Daoy (cell line): ENCODE measurements around the gene SLAMF1. TPM values are rescaled to one million over a fixed set of nuclear protein-coding genes. Genes with fewer than 3 reads are reported as not detected.
"Not testable (repeated sequence)": the region's sequence is repeated elsewhere in the genome, so short reads cannot be mapped to it uniquely, and the experiment has no call there.

Source experiments
- DNase-seq: peaks from one replicate; pipeline ENCODE4 v3.0.0-alpha.2; 2015; ENCODE audit warnings: low read depth
- total RNA-seq: library from RNA; depleted of rRNA; stranded (reverse); fragments of >200 nt; shearing (Covaris generic); gene quantifications from 2 replicates; pipeline ENCODE4 v1.2.3, GENCODE V29; 2014

Gene SLAMF1
- total RNA-seq, 1 experiment from 2014 or later: not detected

DNA sequence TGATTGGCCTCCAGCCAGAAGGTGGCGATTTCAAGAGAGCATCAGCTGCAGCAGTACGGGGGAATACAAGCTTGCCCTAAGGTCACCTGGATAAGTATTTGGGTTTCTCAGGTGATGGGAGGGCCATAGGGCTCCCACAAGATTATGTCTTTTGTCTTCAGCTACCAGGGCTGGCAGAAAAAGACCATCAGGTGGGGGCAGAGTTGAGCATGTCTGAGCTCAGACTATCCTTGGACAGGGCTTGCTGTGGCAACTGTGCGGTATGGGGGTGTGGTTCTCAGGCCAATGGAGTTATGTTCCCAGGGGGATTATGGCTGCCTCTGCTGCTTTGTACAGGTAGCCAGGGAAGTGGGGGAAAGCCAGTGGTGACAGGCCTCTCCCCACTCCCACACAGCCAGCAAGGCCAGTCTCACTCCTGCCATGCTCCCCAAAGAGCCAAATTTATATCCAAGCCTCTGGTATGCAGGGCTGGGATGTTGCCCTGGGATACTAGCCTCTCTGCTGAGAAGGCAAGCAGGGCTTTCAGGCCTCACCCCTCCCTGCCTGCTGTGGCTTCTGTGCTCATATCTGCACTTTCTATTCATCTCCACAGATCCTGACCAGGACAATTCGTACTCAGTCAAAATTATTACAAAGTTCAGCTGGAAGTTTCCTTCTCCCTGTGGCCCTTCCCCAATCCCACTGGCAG lies 40.9 kb downstream of the SLAMF1 start:
- no peak for DNase-seq

DNA sequence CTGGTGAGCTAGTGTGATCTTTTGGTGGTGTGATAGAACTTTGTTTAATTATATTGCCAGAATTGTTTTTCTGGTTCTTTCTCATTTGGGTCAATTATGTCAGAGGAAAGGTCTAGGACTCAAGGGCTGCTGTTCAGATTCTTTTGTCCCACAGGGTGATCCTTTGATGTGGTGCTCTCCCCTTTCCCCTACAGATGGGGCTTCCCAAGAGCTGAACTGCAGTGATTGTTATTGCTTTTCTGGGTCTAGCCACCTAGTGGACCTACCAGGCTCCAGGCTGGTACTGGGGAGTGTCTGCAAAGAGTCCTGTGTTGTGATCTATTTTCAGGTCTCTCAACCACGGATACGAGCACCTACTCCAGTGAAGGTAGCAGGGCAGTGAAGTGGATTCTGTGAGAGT lies 41.6 kb downstream of the SLAMF1 start:
- no peak for DNase-seq

DNA sequence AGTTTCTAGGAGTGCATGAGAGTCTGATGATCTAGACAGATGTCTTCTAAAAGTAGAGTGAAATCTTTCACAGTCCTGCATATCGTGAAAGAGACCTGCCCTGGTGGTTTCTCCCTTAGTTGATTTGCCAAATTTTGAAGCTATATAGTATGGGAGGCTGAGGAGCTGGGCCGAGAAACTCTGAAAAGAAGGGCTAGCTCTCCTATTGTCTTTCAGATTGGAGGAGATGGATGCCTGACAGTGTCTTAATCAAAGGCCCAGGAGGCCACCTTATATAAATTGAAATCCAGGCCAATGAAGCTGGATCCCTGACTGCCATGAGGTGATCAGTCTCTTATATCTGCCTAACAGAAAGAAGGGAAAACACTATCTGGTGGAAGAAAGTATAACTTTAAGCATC lies 49.1 kb downstream of the SLAMF1 start:
- DNase-seq: no peak

DNA sequence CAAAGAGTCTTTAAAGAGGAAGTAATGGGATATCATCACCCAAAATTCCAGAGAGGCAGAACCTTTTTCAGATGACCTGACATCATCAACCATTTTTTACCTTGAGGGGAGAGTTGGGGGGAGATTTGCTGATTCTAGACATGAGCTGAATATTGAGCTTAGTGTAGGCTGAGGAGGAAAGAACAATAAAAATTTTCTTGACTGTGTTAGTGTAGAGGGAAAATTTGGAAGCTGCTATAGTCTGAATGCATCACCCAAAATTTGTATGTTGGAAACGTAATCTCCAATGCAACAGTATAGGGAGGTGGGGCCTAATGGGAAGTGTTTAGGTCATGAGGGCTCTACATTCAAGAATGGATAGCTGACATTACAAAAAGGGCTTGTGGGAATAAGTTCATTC lies 49.8 kb downstream of the SLAMF1 start:
- no peak for DNase-seq

DNA sequence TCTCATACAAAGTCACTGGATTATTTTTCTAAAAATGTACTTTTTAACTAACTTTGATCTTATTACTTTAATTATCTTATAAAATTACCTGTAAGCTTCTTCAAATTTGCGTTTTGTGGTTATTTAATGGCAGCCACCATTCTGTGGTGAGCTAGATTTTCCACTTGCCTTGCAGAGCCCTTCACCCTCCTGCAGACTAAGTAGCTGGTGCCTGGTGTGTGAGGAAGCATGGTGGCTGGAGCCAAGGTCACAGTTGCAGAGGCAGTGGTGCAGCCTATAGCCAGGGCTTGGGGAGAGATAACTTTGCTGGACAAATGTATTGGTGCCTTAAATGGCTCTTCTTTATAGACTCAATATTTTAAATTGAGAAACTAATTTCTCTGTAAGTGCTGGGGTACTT lies 56.4 kb downstream of the SLAMF1 start:
- DNase-seq: no peak

DNA sequence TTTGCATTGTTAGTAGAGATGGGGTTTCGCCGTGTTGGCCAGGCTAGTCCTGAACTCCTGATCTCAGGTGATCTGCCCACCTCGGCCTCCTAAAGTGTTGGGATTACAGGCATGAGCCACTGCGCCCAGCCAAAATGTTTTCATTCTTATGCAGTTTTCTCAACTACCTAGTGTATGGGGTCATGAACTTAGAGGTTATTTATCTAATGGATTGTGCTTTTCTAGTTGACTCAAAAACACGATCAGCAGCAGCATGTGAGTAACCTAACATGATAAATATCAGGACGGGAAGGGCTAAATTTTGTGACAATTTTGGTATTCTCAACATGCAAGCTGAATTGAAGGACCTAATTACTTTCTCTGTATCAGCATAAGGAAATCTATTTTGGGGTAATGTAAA lies 58.4 kb downstream of the SLAMF1 start:
- no peak for DNase-seq

DNA sequence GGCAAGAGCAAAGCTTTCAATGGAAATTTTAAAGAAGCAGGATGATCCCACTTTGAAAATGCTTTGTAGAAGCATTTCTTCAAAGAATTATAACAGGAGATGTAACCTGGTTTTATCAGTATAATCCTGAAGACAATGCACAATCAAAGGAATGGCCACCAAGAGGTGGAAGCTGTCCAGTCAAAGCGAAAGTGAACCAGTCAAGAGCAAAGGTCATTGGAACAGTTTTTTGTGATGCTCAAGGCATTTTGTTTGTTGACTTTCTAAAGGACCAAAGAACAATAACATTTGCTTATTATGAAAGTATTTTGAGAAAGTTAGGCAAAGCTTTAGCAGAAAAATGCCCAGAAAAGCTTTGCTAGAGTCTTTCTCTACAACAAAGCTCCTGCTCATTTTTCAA lies 62.1 kb downstream of the SLAMF1 start:
- DNase-seq: no peak

DNA sequence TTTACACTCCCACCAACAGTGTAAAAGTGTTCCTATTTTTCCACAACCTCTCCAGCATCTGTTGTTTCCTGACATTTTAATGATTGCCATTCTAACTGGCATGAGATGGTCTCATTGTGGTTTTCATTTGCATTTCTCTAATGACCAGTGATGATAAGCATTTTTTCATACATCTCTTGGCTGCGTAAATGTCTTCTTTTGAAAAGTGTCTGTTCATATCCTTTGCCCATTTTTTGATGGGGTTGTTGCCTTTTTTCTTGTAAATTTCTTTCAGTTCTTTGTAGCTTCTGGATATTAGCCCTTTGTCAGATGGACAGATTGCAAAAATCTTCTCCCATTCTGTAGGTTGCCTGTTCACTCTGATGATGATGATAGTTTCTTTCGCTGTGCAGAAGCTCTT lies 63.9 kb downstream of the SLAMF1 start:
- DNase-seq: not testable (repeated sequence)

DNA sequence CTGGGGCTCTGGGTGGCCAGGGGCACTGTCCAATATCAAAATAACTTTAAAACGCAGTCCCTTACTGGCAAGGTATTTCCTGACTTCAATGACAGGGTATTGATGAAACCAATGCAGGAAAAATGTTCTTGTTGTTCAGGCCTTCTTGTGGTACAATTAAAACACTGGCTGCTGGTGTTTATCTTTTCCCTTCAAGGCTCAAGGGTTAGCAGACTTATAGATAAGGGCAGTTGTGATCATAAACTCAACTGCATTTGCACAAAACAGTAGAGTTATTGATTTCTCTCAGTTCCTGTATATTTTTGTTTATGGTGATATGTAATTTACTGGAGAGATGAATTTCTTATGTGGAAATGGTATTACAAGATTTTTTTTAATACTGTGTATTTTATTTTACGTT lies 64.9 kb downstream of the SLAMF1 start:
- DNase-seq: no peak

DNA sequence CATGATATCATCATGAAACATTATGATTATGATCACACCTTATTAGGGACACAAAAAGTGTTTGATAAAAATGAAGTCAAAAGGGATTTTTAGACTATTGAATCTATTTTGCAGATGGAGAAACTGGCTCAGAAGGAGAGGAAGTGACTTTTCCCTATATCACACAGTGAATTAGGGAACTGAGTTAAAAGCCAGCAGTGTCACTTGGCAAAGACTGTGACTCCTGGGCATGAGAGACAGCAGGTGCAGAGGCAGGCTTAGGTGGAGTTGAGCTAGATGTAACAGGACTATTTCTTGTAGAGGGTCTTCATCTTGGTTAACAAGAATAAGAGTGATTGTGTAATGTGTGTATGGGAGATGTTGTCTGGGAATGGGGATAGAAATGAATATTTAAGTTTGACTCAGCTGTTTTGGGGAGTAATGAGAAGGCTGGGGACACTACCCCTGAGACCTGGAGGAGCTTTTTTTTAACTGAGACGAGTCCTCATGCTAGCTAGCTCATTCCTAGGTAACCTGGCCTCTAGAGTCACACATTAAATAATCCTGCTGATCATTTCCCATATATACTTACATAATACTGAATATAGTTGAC lies 66.5 kb downstream of the SLAMF1 start:
- no peak for DNase-seq

DNA sequence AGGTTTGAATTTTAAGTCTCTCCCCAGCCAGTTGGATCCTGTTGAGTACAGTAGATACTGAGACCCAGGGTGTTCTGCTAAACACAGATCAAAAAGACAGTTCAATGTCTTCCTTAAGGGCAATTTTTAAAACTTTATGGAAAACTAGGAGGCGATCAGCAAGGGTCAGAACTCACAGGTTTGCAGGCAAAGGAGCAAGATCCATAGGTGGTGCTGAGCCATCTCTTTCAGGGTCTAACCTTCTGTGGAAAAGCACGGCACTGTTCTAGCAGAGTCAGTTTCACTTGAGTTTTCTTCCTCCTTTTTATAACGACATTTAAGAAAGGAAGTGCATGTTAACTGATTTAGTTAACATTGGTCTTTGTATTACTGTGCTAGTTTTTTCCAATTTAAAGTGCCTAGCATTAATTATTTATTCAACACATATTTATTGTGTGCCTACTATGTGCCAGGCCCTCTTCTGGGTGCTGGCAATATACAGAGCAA lies 67.6 kb downstream of the SLAMF1 start, which contains the start of gene CD84:
Gene CD84 (minus strand): TSS at position 281 of the 486 bp plus-strand sequence. CDS start 59 bp downstream, at position 222.
- DNase-seq: no peak

DNA sequence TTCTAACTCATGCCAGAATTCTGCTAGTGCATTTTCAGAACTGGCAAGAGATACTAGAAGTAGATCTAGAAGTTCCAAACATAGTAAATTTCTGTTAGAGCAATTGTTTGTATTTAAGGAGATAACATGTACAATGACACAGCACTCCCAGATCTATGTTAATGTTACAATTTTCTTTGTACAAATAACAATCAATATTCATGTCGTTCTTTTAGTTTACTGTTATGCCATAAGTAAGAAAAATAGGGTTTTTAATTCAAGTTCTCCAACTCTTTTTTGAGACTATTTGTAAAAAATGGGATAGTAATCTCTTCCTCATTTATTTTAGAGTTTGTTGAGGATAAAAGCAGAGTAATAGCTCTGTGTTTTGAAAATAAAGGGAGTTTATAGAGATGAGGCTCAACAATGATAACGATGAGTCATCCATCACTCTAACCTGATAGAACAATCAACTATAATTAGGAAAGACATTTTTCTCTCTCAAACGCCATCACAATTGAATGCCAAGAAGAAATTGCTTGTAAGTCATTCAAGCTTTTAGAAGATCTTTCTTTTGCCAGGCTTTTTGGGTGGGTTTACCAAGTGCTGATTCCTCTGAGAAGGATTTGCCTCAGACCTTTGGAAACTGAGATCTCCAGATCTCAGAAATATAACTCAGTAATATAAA lies 68.2 kb downstream of the SLAMF1 start:
- DNase-seq: no peak

DNA sequence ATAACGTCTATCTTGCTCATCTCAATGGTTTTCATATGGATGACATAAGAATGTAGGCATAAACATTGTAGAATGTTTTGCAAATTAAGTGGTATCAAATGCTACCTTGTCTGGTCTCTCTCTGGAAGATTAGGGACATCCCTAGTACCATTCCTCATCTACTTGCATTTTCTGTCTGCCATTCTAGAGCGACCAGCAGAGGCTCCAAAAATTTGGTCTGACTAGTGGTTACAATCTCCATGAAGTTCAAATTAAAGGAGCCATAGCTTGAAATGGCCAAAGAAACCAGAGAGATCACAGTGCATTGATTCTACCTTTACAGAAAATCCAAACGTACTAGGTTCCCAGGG lies 68.7 kb downstream of the SLAMF1 start:
- no peak for DNase-seq

DNA sequence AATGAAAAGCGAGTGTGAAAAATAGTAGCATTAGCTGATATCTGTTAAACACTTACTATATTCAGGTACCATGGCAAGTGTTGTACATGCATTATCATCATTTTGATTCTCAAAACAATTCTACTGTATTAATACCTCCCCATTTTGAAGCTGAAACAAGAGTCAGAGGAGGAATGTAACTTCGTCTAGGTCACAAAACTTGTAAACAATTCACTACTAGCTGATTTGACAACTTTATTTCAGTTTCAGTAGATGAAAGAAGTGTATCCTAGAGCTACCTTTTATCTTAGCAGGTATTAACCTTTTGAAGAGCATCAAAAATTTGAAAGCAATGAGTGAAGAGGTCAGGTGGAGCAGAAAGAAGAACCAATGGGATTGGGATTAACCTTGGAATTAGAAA lies 69.2 kb downstream of the SLAMF1 start:
- DNase-seq: no peak

DNA sequence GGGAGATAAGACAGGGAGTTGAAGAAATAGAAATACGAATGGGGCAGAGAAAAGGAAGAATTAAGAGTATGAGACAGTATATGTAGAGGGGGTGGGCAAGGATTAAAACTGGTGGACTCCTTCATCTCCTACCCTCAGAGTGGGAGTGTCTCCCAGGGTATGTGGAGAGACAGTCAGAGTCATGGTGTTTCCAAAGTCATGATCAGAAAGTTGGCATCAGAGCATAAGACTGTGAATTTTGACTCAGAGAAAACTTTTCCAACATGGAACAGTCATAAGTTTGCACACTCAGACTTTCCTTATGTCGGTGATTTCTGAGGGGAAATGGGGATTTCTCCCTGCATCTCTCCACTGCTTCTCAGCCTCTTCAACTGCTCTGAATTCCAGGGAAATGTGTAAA lies 70.0 kb downstream of the SLAMF1 start:
- no peak for DNase-seq

DNA sequence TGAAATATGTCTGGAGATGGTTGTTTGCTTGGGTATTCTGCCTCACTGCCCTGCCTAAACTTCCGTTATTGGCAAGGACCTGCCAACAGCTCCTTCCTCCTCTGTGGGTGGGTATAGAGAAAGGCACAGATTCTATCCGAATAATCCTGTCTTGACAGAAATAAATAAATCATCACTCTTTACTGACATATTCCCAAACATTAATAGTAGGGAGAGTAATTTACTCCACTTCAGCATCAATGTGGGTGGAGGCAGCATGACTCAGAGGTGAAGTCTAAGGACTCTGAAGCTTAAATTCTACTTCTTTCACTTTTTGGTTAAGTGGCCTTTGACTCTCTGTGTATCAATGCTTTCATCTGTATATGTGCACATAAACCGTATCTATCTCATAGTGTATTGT lies 70.5 kb downstream of the SLAMF1 start:
- no peak for DNase-seq

DNA sequence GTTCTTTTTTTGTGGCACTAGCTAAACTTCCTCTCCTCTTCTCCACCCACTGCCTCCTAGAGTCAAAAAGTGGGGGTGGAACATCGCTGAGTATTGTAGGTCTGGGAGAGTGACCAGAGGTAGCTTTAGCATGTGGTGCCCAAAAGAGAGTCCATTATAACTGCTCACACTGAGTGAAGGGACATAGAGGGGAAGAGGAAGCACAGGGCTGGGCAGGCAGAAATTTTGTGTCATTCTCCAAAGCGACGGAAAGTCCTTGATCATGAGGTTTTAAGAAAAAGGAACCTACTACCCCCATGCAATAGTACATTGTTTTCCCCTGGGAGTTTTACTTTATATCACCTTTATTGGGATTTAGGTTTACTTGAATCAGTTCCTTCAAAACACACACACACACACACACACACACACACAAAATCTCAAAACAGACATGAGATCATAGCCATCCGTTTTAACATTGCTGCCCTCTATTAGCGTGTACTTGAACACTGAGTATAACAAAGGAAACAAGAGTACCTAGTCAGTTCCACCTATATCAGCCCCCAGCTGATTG lies 71.7 kb downstream of the SLAMF1 start:
- DNase-seq: no peak

DNA sequence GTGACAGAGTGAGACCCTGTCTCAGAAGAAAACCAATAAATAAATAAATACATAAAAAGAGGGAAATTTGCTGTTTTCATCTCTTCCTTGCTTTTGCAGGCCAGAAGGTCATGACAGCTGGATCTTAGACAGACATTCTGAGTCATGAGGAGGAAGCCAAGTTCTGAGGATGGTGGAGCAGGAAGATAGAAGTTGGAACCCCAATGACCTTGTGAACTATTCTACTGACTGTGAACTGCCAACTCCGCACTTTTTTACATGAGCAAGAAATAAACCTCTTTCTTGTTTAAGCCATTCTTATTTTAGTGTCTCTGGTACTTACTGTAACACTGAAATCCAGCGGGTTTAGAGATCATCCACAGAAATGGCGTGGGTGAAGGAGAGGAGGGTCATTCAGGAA lies 76.0 kb downstream of the SLAMF1 start:
- no peak for DNase-seq

DNA sequence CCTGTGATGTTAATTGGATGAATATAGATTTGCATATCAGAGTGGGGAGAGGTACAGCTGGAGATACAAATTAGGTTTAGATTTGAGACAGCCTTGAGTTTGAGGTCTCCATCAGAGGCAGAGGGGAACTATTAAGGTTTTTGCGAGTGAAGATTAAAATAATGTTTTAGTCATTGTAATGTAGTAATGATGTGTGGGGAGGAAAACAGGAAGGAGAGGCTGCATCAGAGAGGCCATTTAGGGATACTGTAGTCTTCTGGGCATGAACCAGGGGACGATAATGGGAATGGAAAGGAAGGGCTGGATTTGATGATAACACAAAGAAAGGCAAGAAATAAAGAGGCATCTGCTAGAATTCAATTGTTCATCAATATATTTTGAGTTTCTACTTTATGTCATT lies 77.0 kb downstream of the SLAMF1 start:
- no peak for DNase-seq

DNA sequence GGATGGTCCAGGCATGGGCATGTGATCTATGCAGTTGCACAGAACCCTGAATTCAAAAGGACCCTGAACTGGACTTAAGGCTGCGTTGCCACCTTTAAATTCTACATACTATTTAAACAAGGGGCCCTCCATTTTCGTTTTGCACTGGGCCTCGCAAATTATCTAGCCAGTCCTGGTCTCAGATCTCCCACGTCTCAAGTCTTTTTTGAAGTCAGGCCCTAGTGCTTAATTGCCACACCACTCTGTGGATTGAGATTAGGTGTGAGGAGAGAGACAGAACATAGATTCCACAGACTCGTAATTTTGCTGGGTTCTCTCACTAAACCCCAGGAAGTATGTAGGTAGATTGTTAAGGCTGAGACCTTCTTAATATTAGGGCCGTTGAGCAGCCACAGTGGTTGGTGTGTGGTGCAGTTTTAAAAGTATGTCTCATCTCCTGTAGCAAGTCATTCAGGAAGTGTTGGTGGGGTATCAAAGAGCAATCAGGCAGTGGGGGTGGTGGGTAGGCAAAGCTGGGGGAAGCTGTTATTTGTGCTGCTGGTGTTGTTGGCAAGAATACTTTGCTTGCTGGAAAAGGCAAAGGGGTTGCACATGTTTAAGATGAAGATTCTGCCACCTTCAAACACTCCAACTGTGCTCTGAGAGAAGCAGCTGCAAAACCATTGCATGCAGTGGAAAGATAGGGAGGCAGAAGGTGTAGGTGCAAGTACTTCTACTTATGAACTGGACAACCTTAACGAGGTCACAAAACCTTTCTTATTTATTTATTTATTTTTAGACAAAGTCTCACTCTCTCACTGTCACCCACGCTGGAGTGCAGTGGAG lies 78.8 kb downstream of the SLAMF1 start:
- DNase-seq: no peak

DNA sequence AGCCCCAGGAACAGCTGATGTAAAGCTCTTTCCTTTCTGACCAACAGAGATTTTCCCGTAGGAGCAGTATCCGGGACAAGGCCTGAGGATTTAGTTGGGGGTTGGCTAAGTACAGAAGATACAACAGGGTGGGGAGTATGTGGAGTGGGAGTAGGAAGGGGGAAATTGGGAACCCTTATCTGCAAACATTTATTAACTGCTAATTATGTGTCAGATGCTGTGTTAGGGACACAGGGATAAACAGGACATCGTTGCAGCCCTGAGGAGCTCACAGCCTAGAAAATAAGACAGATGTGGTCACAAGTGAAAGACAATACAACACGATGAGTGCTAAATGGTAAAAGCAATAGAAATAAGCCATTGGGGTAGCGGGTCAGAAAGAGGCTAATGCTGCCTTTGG lies 79.5 kb downstream of the SLAMF1 start:
- DNase-seq: no peak

DNA sequence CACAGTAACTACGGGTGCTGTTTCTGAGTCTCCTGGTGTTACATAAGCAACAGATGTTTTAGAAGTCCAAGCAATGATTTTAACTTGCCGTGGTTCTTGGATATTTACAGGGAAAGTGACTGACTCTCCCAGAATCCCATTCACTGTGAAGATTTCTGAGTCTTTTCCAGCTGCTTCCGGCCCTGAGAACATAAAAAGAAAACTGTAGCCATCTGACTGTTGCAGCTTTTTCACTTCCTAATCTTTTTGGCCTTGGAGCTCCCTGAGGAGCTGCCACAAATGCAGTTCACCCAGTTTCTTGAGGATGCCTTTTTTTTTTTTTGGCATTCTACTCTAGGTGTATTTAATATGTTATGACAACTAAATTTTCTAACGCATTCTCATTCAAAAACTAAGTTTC lies 81.3 kb downstream of the SLAMF1 start:
- DNase-seq: no peak
